ENCODE measurements around the gene LAIR1.
"Not testable (repeated sequence)": the region's sequence is repeated elsewhere in the genome, so short reads cannot be mapped to it uniquely, and the experiment has no call there.

Gene LAIR1

GRCh38 chr19:54324071-54324470, 40.7 kb downstream of the LAIR1 start:
- Mint-ChIP-seq H3K4me3 (no peak overlapping the region), H3K9me3 (peaks cover 16% of the 10 kb centered on the region), H3K36me3 (ENCODE audit: low read depth) (no peaks in the 10 kb centered on the region), H3K27ac (no peak overlapping the region), H3K4me1 (no peaks in the 10 kb centered on the region), H3K27me3 (ENCODE audit: low read depth) (peaks cover 18% of the 10 kb centered on the region)
- TF ChIP-seq CTCF (IDR thresholded peaks at IDR 0.05; ENCODE audit: unreplicated experiment in 3 of 3): no peak

- H3K4me1 Mint-ChIP-seq; H3K36me3 Mint-ChIP-seq (ENCODE audit: low read depth); H3K4me3 Mint-ChIP-seq; H3K27ac Mint-ChIP-seq: not testable (repeated sequence)
- peaks cover 13% of the 10 kb centered on the region for H3K27me3 Mint-ChIP-seq (ENCODE audit: low read depth)
- peaks cover 16% of the 10 kb centered on the region for H3K9me3 Mint-ChIP-seq
These were observed 41.8 kb downstream of the LAIR1 start for GRCh38 chr19:54322934-54323333.

GRCh38 chr19:54322295-54322694, 42.4 kb downstream of the LAIR1 start:
- Mint-ChIP-seq H3K9me3 (peaks cover 19% of the 10 kb centered on the region), H3K27me3 (ENCODE audit: low read depth) (peaks cover 17% of the 10 kb centered on the region)
- H3K4me1 Mint-ChIP-seq; H3K27ac Mint-ChIP-seq; H3K4me3 Mint-ChIP-seq; H3K36me3 Mint-ChIP-seq (ENCODE audit: low read depth): not testable (repeated sequence)

- Mint-ChIP-seq H3K27ac (no peak overlapping the region), H3K4me3 (no peak overlapping the region), H3K27me3 (ENCODE audit: low read depth) (peaks cover 13% of the 10 kb centered on the region), H3K4me1 (no peaks in the 10 kb centered on the region), H3K36me3 (ENCODE audit: low read depth) (no peaks in the 10 kb centered on the region), H3K9me3 (peaks cover 19% of the 10 kb centered on the region)
- no peak for TF ChIP-seq CTCF (IDR thresholded peaks at IDR 0.05; ENCODE audit: unreplicated experiment in 3 of 3)
These were observed 44.6 kb downstream of the LAIR1 start for GRCh38 chr19:54319892-54320670.

- TF ChIP-seq CTCF (IDR thresholded peaks at IDR 0.05; ENCODE audit: unreplicated experiment in 3 of 3): no peak
- H3K27ac Mint-ChIP-seq: no peak overlapping the region
- H3K27me3 Mint-ChIP-seq (ENCODE audit: low read depth): peaks cover 10% of the 10 kb centered on the region
- no peaks in the 10 kb centered on the region for H3K4me1 Mint-ChIP-seq
- no peaks in the 10 kb centered on the region for H3K36me3 Mint-ChIP-seq (ENCODE audit: low read depth)
- H3K4me3 Mint-ChIP-seq: no peak overlapping the region
- peaks cover 19% of the 10 kb centered on the region for H3K9me3 Mint-ChIP-seq
These were observed 45.7 kb downstream of the LAIR1 start for GRCh38 chr19:54319049-54319448.

GRCh38 chr19:54317965-54318240, 46.8 kb downstream of the LAIR1 start:
- Mint-ChIP-seq H3K36me3 (ENCODE audit: low read depth) (no peaks in the 10 kb centered on the region), H3K9me3 (peaks cover 19% of the 10 kb centered on the region), H3K27me3 (ENCODE audit: low read depth) (peaks cover 15% of the 10 kb centered on the region), H3K4me3 (no peak overlapping the region), H3K4me1 (no peaks in the 10 kb centered on the region), H3K27ac (no peak overlapping the region)
- TF ChIP-seq CTCF (IDR thresholded peaks at IDR 0.05; ENCODE audit: unreplicated experiment in 3 of 3): no peak
